Activated CD4-positive, alpha-beta T cell treated with anti-CD3 and anti-CD28 coated beads, Interleukin-2, amount 50 U/mL, for 48 hours (primary cell): ENCODE data around the gene MESP1.

ENCODE experiments used
- DNase-seq, 2 experiments: peaks; one replicate each; pipeline ENCODE4 v3.0.0-alpha.2; 2020

Gene MESP1

DNA sequence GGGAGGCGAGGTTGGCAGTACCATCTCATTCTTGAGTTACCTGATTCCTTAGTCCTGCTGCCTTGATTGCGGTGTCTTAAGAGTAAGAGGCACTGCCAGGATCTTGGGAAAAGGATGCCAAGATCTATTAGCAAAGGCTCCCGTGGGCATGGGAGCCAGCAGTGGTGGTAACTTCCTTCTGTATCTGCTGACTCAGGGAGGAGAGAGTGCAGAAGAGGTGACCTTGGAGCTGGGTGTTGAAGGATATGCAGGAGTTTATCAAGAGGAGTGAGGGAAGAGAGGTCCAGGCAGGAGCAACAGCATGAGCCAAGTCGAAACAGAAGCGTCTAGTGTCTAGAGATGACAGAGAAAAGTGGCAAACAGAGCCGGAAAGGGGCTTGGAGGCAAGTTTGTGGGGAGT lies 29.6 kb upstream of the MESP1 start:
- no peak for DNase-seq

DNA sequence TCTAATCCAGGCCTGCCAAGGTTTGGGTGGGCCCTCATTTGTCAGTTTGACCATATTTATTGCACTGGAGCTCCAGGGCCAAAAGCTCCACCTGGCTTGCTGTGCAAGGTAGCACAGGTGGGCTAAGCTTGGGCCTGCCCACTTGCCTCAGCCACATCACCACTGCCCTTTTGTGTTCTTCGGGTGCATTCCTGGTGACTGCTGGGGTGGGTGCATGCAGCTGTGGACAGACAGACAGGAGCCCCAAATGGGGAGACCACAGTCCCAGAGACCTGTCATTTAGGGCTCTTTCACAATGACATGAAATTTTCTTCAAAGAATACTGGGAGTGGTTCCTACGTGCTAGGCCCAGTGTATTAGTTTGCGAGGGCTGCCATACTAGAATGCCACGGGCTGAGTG lies 27.8 kb upstream of the MESP1 start:
- no peak for DNase-seq

DNA sequence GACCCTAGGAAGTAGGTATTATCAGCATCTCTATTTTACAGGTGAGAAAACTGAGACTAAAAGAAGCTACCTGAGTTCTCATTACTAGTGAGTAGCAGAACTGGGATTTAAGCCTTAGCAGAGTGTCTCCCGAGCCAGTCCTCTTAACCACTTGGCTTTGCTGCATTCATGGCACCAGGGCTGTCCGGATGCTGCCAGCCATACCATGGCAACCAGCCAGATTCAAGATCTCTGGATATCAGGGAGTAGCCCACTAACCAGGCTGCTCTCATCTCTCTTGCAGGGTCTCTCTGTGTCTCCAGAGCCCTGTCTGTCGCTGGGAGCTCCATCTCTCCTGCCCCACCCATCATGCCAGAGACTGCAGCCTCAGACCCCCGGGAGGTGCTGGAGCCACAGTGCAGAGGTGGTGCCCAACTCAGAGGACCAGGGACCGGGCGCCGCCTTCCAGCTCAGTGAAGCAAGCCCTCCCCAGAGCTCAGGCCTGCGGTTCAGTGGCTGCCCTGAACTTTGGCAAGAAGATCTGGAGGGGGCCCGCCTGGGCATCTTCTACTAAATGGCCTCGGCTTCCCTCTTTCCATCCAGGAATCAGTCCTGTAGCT lies 26.8 kb upstream of the MESP1 start:
- DNase-seq, result no peak

DNA sequence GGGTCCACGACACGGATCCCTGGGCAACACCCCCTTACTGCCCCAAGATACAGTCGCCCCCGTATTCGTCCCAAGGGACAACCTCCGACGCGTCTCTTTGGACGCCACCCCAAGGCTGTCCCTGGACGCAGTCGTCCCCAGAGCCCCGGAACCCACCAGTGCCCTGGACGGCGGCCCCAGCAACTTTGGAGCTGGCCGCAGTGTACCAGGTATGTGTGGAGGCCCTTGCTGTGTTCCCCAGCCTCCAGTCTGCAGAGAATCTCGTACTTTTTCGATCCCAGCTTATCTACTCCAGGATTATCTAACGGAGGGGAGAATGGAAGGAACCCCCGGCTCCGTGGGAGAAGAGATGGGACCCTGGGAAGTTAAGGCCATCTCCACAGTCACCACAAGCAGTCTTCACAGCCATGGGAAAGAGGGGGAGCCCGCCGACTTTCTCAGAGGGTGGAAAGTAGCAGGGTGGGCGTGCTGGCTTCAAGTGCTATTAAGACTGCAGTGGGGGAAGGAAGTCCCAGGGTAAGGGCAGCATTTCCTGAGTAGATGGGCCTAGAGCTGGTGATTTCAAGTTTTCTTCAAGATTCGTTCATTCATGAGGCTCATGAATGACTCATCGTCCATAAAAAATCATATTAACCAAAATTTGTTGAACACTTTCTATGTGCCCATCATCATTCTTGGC lies 26.2 kb upstream of the MESP1 start:
- DNase-seq, result no peak

DNA sequence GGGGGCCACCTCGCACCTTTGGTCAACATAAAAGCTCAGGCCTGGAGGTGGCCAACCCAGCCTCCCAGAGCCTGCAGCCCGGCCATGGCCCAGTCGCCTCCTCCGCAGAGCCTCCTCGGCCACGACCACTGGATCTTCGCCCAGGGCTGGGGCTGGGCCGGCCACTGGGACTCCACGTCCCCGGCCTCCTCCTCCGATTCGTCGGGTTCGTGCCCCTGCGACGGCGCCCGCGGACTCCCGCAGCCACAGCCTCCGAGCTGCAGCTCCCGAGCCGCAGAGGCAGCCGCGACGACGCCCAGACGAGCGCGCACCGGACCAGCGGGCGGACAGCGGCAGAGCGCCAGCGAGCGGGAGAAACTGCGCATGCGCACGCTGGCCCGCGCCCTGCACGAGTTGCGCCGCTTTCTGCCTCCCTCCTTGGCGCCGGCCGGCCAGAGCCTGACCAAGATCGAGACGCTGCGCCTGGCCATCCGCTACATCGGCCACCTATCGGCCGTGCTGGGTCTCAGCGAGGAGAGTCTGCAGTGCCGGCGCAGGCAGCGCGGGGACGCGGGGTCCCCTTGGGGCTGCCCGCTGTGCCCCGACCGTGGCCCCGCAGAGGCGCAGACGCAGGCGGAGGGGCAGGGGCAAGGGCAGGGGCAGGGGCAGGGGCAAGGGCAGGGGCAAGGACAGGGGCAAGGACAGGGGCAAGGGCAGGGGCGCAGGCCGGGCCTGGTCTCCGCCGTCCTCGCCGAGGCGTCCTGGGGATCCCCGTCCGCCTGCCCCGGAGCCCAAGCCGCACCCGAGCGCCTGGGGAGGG lies 25.4 kb upstream of the MESP1 start, which contains the start of gene MESP2:
Gene MESP2, plus strand, starts transcription at position 59 of the 799 bp plus-strand sequence. Its CDS starts 26 bp downstream, at position 85.
- peak; percentile 59 to 66 for DNase-seq

DNA sequence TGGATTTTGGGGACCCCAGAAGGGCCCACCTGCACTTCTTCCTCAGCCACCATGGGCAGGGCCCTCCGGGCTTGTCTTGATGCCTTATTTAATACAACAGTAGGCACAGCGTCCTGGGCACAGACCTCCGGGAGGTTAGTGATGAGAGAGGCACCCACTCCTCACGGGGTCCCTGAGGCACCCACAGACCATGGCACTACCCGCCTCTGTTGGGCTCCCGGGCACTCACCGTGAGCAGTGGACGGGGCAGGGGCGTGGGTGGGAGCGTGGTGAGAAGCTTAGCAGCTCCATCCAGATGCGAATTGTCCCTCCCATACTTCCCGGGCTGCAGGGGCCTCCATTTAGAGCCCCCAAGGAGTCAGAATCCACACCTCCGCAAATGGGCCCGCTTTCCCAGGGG lies 24.8 kb upstream of the MESP1 start:
- DNase-seq, result no peak

DNA sequence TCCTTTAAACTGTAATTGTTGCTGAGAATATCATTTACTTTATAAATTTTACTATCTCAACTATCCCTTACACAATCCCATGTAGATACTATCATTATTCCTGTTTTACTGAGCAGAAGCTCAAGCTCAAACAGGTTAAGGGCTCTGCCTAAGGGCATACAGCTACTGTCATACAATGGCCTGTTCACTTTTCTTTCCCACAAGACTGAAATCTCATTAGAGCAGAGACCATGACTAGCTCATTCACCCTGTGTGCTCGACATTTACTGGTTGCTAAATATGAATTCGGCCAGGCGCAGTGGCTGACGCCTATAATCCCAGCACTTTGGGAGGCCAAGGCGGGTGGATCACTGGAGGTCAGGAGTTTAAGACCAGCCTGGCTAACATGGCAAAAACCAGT lies 23.4 kb upstream of the MESP1 start:
- no peak for DNase-seq

DNA sequence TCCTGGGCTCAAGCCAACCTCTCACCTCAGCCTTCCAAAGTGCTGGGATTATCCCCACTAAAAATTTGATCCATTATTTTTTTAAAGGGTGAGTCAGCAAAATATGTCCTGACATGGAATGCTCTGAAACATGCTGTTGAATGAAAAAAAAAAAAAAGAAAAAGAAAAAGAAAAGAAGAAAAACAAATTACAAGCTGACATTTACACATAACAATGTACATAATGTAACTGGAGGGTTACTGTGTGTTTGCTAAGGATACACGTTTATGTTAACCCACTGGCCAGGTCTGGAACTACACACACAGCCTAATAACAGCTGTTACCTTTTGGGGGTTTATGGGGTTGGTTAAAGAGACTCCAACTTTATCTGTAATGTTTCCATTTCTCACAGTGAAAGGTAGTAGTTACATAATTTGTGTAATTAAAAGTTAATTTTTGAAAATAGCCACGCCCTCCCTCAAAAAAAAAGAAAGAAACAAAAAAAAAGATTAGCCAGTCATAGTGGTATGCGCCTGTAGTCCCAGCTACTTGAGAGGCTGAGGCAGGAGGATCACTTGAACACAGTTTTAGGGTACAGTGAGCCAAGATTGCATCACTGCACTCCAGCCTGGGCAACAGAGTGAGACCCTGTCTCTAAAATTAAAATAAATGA lies 22.0 kb upstream of the MESP1 start:
- DNase-seq, result no peak

DNA sequence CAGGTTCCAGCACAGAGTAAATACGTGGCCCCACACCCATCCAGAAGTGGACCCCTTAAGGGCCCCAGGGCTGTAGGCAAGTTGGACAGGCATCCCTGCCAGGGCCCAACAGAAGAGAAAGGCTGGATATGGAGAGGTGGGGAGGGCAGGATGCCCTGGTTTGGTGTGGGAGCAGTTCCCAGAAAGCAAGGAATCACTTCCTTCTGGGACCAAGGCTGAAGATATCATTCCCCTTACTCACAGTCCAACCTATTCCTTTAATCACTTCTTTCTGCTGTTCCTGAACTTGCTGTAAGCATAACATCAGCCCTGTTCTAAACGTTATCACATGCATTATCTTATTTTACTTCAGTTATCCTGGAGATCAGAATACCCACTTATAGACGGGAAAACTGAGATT lies 19.0 kb upstream of the MESP1 start:
- no peak for DNase-seq

DNA sequence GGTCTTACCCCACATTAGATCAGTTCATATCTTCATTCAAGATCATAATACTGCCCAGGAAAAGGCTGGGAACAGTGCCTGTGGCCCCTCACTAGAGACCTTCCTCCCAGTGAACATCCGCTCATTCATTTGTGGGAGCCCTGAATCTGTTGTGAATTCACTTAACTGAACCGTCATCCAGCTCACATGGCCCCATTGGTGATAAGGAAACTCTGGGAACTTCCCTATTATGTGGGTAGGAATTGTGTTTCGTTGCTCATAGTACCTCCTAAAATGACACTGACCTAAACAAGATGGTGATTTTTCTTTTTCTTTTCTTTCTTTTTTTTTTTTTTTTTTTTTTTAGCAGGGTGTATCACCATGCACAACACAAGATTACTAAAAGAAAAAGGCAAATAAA lies 18.3 kb upstream of the MESP1 start:
- no peak for DNase-seq

DNA sequence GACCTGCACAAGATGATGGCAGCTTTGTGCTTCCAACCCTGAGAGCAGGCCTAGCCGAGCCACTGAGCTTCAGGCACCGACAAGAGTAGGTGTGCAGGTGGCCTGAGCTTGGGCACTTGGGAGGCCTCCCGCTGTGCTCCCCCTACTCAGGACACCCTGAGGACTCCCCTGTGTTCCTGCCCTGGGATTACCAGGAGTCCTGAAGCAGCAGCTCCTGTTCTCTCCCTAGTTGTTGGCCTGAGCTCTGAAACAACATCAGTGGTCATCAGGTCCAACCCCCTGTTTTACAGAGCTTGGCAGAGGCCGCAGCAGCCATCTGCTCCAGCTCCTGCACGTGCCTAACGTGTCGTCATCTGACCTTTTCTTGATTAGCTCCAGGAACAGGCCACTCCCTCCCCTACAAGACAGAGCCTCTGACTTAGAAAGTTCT lies 17.0 kb upstream of the MESP1 start:
- no peak for DNase-seq

DNA sequence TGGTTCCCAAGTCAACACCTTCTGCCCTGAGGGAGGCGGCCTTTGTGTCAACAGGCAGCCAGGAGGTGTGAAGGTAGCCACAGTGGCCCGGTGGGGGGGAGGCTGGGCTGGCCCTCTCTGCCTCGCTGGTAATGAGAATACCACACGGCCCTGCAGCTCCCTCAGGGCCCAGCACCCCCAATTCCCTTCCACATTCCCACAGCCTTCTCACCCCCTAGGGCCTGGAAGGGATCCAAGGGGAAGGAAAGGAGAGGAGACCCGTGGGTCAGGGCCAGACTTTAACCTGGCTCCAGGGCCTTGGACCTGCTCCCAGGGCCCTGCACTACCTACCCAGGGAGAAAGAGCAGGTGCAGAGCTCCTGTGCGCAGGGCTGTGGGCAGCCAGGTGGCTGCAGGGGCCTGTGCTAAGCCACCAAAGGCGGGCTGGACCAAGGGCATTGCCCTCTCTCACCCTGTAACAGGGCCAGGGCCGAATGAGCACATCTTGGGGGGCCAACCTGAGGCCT lies 16.4 kb upstream of the MESP1 start:
- DNase-seq, result no peak

DNA sequence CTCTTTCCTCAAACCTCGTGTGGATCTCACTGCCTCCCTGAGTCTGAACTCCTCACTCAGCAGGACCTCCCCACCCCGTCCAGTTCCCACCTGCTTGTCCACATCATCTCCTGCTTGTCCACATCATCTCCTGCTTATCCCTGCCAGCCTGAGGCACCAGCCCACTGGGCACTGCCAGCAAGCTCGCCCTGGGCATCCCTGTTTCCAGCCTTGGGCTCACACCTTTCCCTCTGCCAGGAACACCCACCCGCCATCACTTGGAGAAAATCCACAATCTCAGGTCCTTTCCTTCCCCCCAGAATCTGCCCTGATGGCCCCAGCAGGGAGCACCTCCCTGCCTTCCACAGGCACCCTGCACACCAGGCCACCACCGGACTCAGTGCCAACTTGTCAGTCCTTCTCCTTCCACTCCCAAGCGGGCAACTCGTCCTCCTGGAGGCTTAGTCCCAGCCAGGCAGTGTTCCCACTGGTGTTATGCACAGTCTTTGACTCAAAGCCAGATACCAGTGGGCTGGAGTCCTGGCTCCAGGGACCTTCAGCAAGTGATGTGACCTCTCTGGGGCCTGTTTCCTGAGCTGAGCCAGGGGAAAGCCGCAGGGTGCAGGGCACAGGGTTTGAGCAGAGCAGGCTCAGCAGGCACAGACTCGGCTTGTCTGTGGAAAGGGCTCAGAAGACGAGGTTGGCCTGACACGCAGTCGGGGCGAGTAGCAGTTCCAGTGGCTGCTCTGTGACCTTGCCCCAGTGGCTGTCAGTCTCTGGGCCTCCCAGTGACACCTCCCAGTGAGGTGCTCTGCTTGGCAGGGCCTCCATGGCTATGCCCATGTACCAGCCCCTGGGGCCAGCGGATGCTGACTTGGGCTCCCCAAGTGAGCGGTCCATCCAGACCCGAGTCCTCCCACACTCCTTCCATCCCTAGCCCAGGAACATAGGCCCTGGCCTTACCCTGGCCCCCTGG lies 15.6 kb upstream of the MESP1 start:
- no peak for DNase-seq

DNA sequence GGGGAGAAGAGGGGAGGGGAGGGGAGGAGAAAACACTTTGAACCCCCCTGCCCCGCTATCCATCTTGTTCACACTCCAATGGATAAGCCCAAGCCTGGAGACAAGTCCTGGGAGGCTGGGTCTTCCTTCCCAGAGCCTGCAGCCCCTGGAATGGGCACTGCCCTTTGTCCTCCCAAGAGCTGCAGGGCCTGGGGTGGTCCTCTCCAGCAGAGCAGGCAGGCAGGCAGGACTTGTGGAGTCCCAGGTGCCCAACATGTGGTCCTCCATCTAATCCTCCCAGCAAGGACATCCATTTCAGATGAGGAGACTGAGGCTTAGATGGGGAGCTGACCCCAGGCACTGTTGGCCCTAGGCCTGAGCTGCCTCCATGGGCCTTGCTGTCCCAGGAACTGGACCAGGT lies 14.6 kb upstream of the MESP1 start:
- no peak for DNase-seq

DNA sequence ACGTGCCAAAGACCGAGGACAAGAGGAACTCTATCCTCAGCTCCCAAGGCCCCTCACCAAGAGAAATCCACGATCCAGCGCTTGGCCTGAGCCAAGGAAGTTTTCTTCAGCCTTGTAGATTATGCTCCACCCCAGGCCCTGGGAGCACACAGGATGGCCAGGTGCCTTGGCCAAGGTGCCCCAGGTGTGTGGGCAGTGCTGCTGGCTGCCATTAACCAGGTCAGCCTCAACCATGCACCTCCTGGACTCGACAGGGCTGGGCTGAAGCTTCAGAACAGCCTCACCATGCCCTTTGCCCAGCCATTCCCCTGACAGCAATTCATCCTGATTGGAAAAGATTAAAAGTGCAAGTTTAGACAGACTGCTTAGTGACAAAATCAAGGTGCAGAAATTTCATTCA lies 10.9 kb upstream of the MESP1 start:
- no peak for DNase-seq

DNA sequence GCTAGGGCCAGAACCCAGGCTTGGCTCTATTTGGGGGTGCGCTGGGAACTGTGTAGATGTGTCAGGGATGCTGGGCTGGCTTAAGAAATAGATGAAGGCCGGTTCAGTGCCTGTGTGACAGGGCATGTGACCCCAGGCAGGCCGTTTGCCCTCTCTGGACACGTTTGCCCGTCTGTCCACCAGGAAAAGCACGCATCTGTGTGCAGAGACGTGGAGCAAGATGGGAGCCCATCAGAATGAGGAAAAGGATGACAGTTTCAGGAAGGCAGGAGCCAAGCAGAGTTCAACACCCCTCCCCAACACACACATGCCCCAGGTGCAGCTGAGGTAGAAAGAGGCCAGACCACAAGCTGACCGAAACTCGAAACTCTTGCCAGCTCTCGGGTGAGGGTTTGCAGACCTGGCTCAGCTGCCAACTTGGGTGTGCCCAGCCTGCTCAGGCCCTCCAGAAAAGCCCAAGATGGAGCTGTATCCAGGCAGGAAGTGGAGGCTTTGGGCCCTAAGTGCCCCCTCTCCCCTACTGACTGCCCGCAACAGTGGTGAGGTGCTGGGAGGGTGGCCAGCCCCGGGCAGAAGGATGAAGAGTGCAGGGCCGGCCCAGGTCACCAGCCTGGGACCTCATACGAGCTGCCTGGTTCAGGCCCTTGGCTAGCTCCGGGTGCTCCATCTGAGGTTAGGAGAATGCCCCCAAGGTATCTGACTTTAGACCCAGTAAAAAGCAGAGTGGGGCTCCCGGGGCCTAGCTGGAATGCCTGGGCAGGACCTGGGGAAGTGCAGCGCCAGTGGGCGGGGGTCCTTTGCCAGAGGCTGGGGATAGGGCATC lies 10.2 kb upstream of the MESP1 start:
- DNase-seq, result no peak

DNA sequence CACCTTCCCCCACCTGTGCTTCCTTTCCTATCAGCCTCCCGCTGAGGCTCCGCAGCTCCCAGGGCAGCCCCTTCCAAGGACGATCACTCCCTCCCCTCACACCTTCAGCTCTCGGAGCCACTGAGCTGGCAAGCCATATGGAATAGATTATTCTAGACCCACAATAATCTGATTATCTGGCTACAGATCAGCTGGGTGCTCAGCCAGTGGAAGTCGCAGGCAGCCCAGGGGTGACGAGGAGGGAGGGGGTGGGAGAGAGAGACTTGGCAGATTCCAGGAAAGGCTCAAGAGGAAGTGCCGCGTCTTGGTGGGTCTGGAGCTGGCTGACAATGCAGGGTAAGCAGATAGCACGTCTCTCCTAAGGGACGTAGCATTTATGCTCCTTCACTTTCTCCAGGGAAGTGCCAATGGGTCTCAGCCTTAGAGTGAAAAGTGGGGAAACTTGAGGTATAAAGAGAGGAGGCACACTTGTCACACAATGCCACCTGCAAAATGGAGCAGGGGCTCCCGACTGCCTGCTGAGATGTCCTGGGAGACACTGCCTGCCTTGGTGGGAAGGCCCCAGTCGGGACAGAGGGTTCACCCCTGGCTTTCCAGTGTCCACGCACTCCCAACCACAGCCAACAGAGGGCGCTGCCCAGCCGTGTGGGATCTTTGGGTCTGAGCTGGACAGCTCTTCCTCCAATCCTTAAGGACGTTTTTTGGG lies 9.4 kb upstream of the MESP1 start:
- DNase-seq, result peak; percentile 84 to 87

DNA sequence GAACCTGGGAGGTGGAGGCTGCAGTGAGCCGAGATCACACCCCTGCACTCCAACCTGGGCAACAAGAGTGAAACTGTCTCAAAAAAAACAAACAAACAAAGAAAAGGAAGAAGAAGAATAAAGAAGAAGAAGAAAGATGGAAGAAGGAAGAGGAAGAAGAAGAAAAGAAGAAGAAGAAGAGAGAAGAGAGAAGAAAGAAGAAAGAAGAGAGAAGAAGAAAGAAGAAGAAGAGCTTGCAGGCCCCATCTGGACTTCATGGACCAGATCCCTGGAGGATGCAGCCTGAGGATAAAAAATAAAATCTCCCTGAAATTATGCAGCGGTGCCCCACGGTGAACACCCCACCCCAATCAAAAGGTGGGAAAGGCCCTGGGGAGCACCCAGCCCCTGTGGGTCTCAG lies 8.8 kb upstream of the MESP1 start:
- no peak for DNase-seq

DNA sequence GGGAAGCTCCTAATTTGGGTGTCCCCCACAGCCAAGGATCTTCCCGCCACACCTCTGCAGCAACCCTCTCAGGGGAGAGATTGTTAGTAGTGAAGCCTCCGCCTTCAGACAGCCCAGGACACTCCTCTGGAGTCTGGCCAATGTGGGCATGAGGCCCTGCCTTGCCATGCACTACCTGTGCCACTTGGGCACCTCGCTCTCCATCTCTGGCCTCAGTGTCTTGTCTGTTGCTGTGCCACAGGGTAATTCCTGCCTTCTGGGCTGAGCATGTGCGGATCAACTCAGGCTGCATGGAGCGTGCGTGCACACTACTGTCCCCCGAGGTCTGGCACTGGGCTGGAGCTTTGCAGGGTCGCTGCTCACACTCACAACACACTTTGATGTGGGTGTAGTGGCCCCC lies 7.9 kb upstream of the MESP1 start:
- DNase-seq, result no peak

DNA sequence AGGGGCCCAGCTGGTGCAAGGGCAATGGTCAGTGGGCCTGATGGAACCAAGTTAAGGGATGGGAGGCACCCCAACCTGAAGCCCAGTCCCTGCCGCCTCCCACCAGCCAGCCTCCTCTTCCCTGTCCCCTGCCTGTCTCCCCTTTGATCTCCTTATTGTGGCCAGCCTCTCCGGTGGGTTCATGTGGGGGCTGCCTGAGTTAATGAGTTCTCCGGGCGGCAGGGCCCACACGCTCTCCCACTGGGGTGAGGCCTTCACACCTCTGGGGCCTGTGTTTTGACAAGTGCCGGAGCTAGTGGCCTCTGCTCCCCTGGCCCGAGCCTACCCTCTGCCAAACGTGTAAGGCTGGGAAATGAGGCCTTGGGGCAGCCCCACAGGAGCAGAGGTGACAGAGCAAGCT lies 7.2 kb upstream of the MESP1 start:
- no peak for DNase-seq

DNA sequence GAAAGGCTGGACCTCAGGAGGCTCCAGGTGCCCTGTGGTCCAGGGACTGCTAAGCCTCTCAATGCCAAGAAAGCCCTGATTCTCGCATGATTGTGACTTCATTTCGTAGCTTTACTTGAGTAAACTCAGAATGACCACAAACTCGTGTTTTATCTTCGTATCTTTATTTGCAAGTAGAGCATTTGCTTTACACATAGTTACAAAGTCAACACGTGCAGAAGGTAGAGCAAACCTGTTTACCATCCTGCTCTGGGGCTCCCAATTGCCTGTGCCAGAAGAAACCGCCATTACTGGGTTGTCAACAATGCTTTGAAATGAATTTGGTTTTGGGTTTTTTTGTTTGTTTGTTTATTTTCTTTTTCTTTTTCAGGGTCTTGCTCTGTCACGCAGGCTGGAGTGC lies 5.8 kb upstream of the MESP1 start:
- DNase-seq, result no peak
